ENCODE data around the gene SARDH.

The SARDH gene

GRCh38 chr9:133713150-133713959 is 24.8 kb downstream of the SARDH start:
- DNase-seq, result no peak

GRCh38 chr9:133712221-133713100 is 25.7 kb downstream of the SARDH start:
- DNase-seq, result no peak

- DNase-seq, result no peak
These were observed 26.5 kb downstream of the SARDH start for GRCh38 chr9:133711428-133712220.

GRCh38 chr9:133710661-133711427 is 27.3 kb downstream of the SARDH start:
- no peak for DNase-seq

GRCh38 chr9:133709691-133710571 is 28.2 kb downstream of the SARDH start:
- DNase-seq, result no peak

- DNase-seq, result no peak
These were observed 29.0 kb downstream of the SARDH start for GRCh38 chr9:133709015-133709611.

- DNase-seq, result no peak
These were observed 29.7 kb downstream of the SARDH start for GRCh38 chr9:133708246-133709014.

GRCh38 chr9:133707763-133708245 is 30.3 kb downstream of the SARDH start:
- no peak for DNase-seq

GRCh38 chr9:133707065-133707762 is 30.9 kb downstream of the SARDH start:
- DNase-seq, result no peak

GRCh38 chr9:133706307-133707050 is 31.7 kb downstream of the SARDH start:
- no peak for DNase-seq

- DNase-seq, result no peak
These were observed 32.6 kb downstream of the SARDH start for GRCh38 chr9:133705576-133705975.

- no peak for DNase-seq
These were observed 33.4 kb downstream of the SARDH start for GRCh38 chr9:133704711-133705181.

- peak; percentile 22 to 45 for DNase-seq
These were observed 34.4 kb downstream of the SARDH start for GRCh38 chr9:133703591-133704399.

GRCh38 chr9:133702798-133703590 is 35.2 kb downstream of the SARDH start:
- no peak for DNase-seq

GRCh38 chr9:133701981-133702797 is 36.0 kb downstream of the SARDH start:
- no peak for DNase-seq

All from NCI-H187 (cell line).